WERI-Rb-1 (cell line): ENCODE results near the gene CCDC106.

Source experiments
- DNase-seq: peaks from one replicate; pipeline ENCODE4 v3.0.0-alpha.2; 2020
- H3K27ac ChIP-seq: fragments of 250-450 bp; sonication (Bioruptor Pico); 2 replicates; pipeline ENCODE4 v1.5.1; 2020; ENCODE audit warnings: mild to moderate bottlenecking, moderate library complexity
- H3K27me3 ChIP-seq: fragments of 250-450 bp; sonication (Bioruptor Pico); 2 replicates; pipeline ENCODE4 v1.5.1; 2021; ENCODE audit warnings: mild to moderate bottlenecking, low read depth, moderate library complexity; ENCODE audit not compliant: insufficient read depth, severe bottlenecking
- H3K36me3 ChIP-seq: fragments of 250-450 bp; sonication (Bioruptor Pico); 2 replicates; pipeline ENCODE4 v1.5.1; 2020; ENCODE audit warnings: mild to moderate bottlenecking, moderate library complexity
- H3K4me3 ChIP-seq: 2 replicates; pipeline ENCODE4 v1.5.1; 2011; ENCODE audit warnings: low read depth, mild to moderate bottlenecking, control low read depth, low read length
- H3K9me3 ChIP-seq: fragments of 250-450 bp; sonication (Bioruptor Pico); 2 replicates; pipeline ENCODE4 v1.5.1; 2021; ENCODE audit warnings: mild to moderate bottlenecking, moderate library complexity; ENCODE audit not compliant: severe bottlenecking
- TF ChIP-seq, protein P1 (sequence below): IDR thresholded peaks from 2 replicates; pipeline ENCODE4 v1.5.1; 2011; ENCODE audit warnings: low read depth, mild to moderate bottlenecking, control low read depth, inconsistent platforms, low read length

Gene CCDC106

DNA sequence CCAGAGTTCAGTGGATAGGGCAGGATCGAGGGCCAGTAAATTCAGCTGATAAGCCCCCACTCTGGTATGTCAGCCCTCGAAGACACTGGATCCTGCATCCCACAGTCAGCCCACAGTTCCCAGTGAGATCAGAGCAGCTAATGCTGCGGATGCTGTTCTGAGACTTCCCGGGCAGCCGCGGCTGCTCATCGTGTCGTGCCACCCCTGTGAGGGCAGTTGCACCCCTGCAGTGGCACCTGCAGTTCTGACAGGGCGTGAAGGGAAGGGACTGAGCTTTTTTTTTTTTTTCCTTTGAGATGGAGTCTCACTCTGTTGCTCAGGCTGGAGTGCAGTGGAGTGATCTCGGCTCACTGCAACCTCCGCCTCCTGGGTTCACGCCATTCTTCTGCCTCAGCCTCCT lies 19.5 kb downstream of the CCDC106 start:
- no peak overlapping the region for H3K27ac ChIP-seq

DNA sequence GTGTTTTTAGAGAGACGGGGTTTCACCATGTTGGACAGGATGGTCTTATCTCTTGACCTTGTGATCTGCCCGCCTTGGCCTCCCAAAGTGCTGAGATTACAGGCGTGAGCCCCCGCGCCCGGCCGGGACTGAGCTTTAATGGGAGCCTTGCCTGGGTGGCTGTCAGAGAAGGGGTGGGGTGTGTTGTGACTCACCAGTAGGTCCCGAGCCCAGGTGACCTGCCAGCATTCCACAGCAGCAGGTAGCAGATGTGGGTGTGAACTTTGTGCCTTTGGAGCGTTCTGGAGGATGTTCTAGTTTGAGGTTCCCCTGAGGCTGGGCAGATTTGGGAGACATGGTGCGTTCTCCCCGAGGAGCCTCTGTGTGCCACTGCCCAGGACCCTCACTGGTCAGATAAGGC lies 19.9 kb downstream of the CCDC106 start:
- no peak for DNase-seq
- H3K36me3 ChIP-seq, result peaks cover 82% of the 10 kb centered on the region
- TF ChIP-seq, protein P1, sequence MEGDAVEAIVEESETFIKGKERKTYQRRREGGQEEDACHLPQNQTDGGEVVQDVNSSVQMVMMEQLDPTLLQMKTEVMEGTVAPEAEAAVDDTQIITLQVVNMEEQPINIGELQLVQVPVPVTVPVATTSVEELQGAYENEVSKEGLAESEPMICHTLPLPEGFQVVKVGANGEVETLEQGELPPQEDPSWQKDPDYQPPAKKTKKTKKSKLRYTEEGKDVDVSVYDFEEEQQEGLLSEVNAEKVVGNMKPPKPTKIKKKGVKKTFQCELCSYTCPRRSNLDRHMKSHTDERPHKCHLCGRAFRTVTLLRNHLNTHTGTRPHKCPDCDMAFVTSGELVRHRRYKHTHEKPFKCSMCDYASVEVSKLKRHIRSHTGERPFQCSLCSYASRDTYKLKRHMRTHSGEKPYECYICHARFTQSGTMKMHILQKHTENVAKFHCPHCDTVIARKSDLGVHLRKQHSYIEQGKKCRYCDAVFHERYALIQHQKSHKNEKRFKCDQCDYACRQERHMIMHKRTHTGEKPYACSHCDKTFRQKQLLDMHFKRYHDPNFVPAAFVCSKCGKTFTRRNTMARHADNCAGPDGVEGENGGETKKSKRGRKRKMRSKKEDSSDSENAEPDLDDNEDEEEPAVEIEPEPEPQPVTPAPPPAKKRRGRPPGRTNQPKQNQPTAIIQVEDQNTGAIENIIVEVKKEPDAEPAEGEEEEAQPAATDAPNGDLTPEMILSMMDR, result no peak

More for the DNA sequence above, 19.5 kb downstream of the CCDC106 start:
- H3K27me3 ChIP-seq, result no peaks in the 10 kb centered on the region
- TF ChIP-seq, protein P1, result no peak
- H3K9me3 ChIP-seq, result no peaks in the 10 kb centered on the region
- no peak overlapping the region for H3K4me3 ChIP-seq
- peaks cover 84% of the 10 kb centered on the region for H3K36me3 ChIP-seq
- no peak for DNase-seq

DNA sequence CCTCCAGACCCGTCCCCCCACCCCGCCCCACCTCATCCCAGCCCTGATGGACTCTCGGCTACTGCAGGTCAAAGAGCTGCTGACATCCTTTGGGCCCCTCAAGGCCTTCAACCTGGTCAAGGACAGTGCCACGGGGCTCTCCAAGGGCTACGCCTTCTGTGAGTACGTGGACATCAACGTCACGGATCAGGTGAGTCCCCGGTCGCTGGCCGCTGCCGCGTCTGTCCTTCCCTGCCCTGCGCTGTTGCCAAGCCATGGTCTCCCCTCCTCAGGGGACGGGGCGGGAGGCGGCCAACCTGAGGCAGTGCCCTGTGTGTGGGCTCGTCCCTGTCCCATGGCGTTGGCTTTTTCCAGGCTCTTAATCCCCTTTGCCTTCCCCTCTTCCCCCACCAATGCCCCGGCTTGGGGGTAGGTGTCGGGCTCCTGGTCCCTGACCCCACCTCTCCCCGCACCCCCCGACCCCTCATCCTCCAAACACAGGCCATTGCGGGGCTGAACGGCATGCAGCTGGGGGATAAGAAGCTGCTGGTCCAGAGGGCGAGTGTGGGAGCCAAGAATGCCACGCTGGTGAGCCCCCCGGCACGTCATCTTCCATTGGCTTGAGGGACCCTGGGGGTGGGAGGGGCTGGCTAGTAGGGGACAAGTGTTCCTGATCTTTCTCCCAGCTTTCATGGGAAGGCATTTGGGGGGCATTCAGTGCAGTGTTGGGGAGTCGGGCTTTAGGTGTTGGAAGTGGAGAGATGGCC lies 20.8 kb downstream of the CCDC106 start:
- TF ChIP-seq, protein P1, result no peak
- H3K27me3 ChIP-seq, result no peaks in the 10 kb centered on the region
- DNase-seq, result no peak
- H3K4me3 ChIP-seq, result no peak overlapping the region
- H3K36me3 ChIP-seq, result peaks cover 82% of the 10 kb centered on the region
- H3K27ac ChIP-seq, result no peak overlapping the region
- no peaks in the 10 kb centered on the region for H3K9me3 ChIP-seq

More for the DNA sequence above, 19.9 kb downstream of the CCDC106 start:
- H3K27me3 ChIP-seq, result no peaks in the 10 kb centered on the region
- no peak overlapping the region for H3K27ac ChIP-seq
- H3K4me3 ChIP-seq, result no peak overlapping the region
- H3K9me3 ChIP-seq, result no peaks in the 10 kb centered on the region

DNA sequence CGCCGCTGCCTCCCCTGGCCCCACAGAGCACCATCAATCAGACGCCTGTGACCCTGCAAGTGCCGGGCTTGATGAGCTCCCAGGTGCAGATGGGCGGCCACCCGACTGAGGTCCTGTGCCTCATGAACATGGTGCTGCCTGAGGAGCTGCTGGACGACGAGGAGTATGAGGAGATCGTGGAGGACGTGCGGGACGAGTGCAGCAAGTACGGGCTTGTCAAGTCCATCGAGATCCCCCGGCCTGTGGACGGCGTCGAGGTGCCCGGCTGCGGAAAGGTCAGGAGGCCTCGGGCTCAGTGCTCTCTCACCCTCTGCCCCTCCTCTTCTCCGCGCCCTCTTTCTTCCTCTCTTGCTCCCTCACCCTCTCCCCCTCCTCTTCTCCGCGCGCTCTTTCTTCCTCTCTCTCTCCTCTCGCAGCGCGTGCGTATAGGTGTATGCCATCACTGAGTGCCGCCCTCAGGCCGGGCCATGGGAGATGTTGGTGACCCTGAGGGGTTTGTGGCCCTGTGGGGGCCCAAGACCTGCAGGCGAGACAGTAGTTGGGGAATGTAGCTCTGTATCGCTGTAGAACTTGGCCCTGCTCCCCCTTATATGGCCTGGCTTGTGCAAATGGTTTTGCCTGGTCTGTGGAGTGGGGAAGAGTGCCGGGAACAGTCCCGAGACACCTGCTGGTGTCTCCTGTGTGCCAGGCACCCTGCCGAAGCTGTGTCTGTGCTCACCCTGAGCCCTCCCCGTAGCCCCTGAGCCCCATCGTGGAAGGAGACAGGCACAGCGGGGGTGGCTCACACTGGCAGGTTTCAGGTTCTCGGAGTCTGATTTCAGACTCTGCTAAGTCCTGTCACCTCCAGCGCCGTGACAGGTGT lies 21.6 kb downstream of the CCDC106 start:
- Histone ChIP-seq H3K27me3 (no peaks in the 10 kb centered on the region), H3K4me3 (no peak overlapping the region), H3K36me3 (peaks cover 78% of the 10 kb centered on the region), H3K27ac (no peak overlapping the region), H3K9me3 (no peaks in the 10 kb centered on the region)
- DNase-seq, result no peak
- TF ChIP-seq, protein P1, result no peak

DNA sequence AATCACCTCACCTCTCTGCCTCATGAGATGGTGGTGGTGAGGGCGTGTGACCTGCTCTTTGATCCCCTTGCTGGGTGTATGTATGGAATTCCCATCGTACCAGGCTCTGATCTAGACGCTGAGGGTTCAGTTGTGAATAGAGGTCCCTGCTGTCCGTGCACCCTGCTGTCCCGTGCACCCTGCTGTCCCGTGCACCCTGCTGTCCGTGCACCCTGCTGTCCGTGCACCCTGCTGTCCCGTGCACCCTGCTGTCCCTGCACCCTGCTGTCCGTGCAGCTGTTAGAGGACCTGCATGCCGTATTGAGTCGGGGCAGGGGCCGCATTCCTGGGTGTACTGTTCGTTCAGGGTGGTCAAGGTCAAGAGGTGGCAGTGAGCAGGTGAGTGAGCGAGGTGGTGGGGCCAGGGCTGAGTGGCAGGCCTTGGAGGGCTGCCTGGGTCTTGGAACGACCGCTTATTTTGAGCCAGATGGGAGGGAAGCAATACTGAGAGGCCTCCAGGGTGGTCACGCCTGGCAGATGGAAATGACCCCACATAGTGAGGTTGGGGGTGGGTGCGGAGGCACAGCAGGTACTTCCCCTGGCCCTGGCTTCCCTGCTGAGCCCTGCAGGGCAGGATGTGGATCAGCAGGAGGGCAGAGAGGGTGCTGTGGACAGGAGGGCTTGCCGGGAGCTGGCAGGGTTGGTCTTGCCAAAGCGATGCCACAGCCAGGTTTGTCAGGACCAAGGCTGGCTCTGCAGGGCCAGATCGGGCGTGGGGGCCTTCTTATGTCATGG lies 22.5 kb downstream of the CCDC106 start:
- Histone ChIP-seq H3K9me3 (no peaks in the 10 kb centered on the region), H3K27me3 (no peaks in the 10 kb centered on the region), H3K27ac (no peak overlapping the region), H3K4me3 (no peak overlapping the region), H3K36me3 (peaks cover 74% of the 10 kb centered on the region)
- DNase-seq, result no peak
- TF ChIP-seq, protein P1, result no peak
